Subcutaneous adipose tissue (tissue), 4 donors: Measurements from ENCODE around the gene CLDN25. TPM values are rescaled to one million over a fixed set of nuclear protein-coding genes. Genes with fewer than 3 reads are reported as not detected.

ENCODE experiments used
- CTCF ChIP-seq: fragments of 450-650 bp; IDR thresholded peaks from one replicate; pipeline ENCODE4 v1.5.1; 2016; ENCODE audit warnings: low read depth, mild to moderate bottlenecking, control low read depth, antibody characterized with exemption, moderate library complexity
- small RNA-seq: library from RNA; depleted of rRNA; stranded (forward); fragments of <200 nt; gene quantifications from one replicate; pipeline ENCODE3, GENCODE V24; 2016
- total RNA-seq, 4 donors: library from RNA; depleted of rRNA; stranded (reverse); fragments of >200 nt; gene quantifications; one replicate each; pipeline ENCODE4 v1.1.0, GENCODE V29; 2016

CLDN25 gene
- total RNA-seq, 4 donors from 2014 or later: not detected

DNA sequence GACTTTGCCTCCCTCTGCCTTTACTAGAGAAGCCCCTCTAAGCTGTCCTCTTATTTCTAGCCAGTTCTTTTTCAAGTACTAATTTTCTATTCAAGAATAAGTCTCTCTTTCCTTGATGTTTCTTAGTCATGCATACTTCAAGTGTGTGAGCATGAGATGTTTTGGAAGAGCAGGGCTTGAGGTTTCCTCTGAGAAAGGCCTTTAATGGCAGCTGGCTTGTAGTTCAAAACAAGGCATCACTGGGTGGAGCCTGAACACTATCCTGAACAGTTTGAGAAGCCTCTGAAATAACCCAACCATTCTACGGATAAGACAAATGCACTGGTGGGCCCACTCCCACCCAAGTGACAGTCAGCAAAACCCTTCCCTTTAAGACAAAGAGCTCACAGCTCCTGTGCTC lies 37.6 kb downstream of the CLDN25 start:
- TF ChIP-seq CTCF: no peak

GRCh38 chr11:113817626-113818025 lies 38.0 kb downstream of the CLDN25 start:
- no peak for TF ChIP-seq CTCF

DNA sequence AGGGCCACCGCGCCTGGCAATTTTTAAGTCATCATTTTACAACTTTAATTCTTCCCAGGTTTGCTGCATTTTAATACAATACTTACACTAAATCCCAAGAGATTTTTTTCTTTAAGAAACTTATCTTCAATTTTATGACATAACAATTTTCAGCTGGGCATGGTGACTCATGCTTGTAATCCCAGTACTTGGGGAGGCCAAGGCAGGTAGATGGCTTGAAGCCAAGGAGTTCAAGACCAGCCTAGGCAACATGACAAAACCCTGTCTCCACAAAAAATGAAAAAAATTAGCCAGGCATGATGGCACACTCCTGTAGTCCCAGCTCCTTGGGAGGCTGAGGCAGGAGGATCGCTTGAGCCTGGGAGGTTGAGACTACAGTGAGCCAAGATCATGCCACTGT lies 38.8 kb downstream of the CLDN25 start:
- TF ChIP-seq CTCF: no peak

- no peak for TF ChIP-seq CTCF
Observed at GRCh38 chr11:113827477-113827876, 47.9 kb downstream of the CLDN25 start.

- TF ChIP-seq CTCF: no peak
Observed at GRCh38 chr11:113828191-113828590, 48.6 kb downstream of the CLDN25 start.

DNA sequence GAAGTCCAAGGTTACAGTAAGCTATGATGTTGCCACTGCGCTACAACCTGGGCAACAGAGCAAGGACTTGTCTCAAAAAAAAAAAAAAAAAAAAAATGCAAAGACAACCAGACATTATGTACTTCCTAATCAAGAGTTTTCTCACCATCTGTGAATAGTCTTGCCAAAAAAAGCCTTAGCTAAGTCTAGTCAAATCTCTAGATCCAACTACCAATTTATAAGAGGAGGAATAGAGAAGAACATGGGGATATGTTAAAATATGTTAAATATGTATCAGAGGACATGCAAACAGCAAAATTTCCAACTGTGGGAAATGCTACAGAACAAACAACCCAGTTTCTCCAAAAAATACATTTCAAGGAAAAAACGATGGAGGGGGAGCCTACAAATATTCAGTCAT lies 50.2 kb downstream of the CLDN25 start:
- TF ChIP-seq CTCF: no peak

Small RNA genes within 50 kb of the gene (small RNA-seq; reads per million reads assigned to genes)
- not detected for gene LRRC37A13P
- not detected for gene RPS29P19

Other genes starting within 250 kb of the CLDN25 start
- 1 to 10 TPM in 2 of 4 donors, under 1 TPM in 1, not detected in 1; 0.34 to 7.9 (median 1.1) TPM for gene TMPRSS5, start 73.5 kb upstream of the CLDN25 start, total RNA-seq
- 10 to 100 TPM; 12.6 to 17.4 (median 13.6) TPM for gene ZW10, start 6.1 kb upstream of the CLDN25 start, total RNA-seq
- 10 to 100 TPM; 15.0 to 15.5 (median 15.1) TPM for gene USP28, start 95.8 kb downstream of the CLDN25 start, total RNA-seq
- gene HTR3B, start 125.0 kb downstream of the CLDN25 start, total RNA-seq: not detected
- not detected for gene HTR3A, start 195.3 kb downstream of the CLDN25 start, total RNA-seq